Osteoblast (primary cell): ENCODE measurements around the gene FTO. TPM values are rescaled to one million over a fixed set of nuclear protein-coding genes. Genes with fewer than 3 reads are reported as not detected.

Source experiments
- DNase-seq: peaks from one replicate; pipeline ENCODE4 v3.0.0; 2011; ENCODE audit warnings: low spot score, mixed read lengths; ENCODE audit not compliant: insufficient read length; ENCODE audit errors: missing footprints
- H2AFZ ChIP-seq: 2 replicates; pipeline ENCODE4 v1.6.0; 2011; ENCODE audit warnings: mild to moderate bottlenecking, low read length
- H3K27ac ChIP-seq: 2 replicates; pipeline ENCODE4 v1.5.1; 2011; ENCODE audit warnings: mild to moderate bottlenecking, low read depth, low read length, moderate library complexity
- H3K27me3 ChIP-seq: 2 replicates; pipeline ENCODE4 v1.6.0; 2012; ENCODE audit warnings: mild to moderate bottlenecking, control low read depth, inconsistent platforms, low read length, moderate library complexity; ENCODE audit not compliant: insufficient read depth
- H3K36me3 ChIP-seq: 2 replicates; pipeline ENCODE4 v1.5.1; 2011; ENCODE audit warnings: mild to moderate bottlenecking, low read length, control low read depth, moderate library complexity; ENCODE audit not compliant: insufficient read depth
- H3K4me1 ChIP-seq: 2 replicates; pipeline ENCODE4 v1.5.1; 2011; ENCODE audit warnings: mild to moderate bottlenecking, low read length, control low read depth, moderate library complexity; ENCODE audit not compliant: insufficient read depth
- H3K4me2 ChIP-seq: 2 replicates; pipeline ENCODE4 v1.6.0; 2011; ENCODE audit warnings: mild to moderate bottlenecking, low read length; ENCODE audit not compliant: insufficient read depth
- H3K4me3 ChIP-seq: fragments of 200-600 bp; sonication (generic); 3 replicates; pipeline ENCODE4 v1.5.1; 2012; ENCODE audit warnings: mild to moderate bottlenecking, low read length, inconsistent platforms; ENCODE audit not compliant: insufficient read depth
- H3K79me2 ChIP-seq: 2 replicates; pipeline ENCODE4 v1.6.0; 2012; ENCODE audit warnings: mild to moderate bottlenecking, low read length, control low read depth, inconsistent platforms; ENCODE audit not compliant: insufficient read depth
- H3K9me3 ChIP-seq: 2 replicates; pipeline ENCODE4 v1.5.1; 2011; ENCODE audit warnings: low read depth, low read length, control low read depth
- H4K20me1 ChIP-seq: 2 replicates; pipeline ENCODE4 v1.6.0; 2012; ENCODE audit warnings: mild to moderate bottlenecking, low read length, control low read depth; ENCODE audit not compliant: insufficient read depth
- total RNA-seq: library from RNA; depleted of rRNA; stranded (reverse); fragments of >200 nt; gene quantifications from 2 replicates; pipeline ENCODE4 v1.2.3, GENCODE V29; 2012
- TF ChIP-seq, protein P1 (sequence below): IDR thresholded peaks from 2 replicates; pipeline ENCODE4 v1.5.1; 2011; ENCODE audit warnings: mild to moderate bottlenecking, low read depth, low read length, moderate library complexity; ENCODE audit errors: extremely low read depth

FTO gene
- total RNA-seq, 1 donor = 152 TPM

DNA sequence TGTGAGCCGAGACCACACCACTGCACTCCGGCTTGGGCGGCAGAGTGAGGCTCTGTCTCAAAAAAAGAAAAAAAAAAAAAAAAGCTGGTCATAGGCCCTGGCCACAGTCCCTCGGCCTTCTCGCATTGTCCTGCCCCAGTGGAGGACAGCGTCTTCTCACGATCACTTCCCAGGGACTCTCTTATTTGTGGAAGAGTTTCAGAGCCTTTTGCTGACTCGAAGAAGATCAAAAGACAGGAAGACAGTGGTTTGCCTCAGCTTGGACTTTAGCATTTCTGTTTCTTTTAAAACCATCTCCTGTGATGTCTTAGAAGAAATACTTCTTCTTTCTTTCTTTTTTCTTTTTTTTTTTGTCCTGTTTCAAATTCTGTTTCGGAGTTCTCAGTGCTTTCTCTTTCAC lies 210.0 kb downstream of the FTO start:
- Histone ChIP-seq H3K36me3 (no peaks in the 10 kb centered on the region), H3K4me2 (peak overlapping the region; percentile 47), H3K4me3 (no peak overlapping the region), H3K4me1 (peaks cover 35% of the 10 kb centered on the region), H4K20me1 (peaks cover 3% of the 10 kb centered on the region), H3K27ac (peak overlapping the region; percentile 63), H3K79me2 (no peaks in the 10 kb centered on the region), H3K27me3 (no peaks in the 10 kb centered on the region), H2AFZ (no peak overlapping the region), H3K9me3 (no peaks in the 10 kb centered on the region)
- TF ChIP-seq, protein P1, sequence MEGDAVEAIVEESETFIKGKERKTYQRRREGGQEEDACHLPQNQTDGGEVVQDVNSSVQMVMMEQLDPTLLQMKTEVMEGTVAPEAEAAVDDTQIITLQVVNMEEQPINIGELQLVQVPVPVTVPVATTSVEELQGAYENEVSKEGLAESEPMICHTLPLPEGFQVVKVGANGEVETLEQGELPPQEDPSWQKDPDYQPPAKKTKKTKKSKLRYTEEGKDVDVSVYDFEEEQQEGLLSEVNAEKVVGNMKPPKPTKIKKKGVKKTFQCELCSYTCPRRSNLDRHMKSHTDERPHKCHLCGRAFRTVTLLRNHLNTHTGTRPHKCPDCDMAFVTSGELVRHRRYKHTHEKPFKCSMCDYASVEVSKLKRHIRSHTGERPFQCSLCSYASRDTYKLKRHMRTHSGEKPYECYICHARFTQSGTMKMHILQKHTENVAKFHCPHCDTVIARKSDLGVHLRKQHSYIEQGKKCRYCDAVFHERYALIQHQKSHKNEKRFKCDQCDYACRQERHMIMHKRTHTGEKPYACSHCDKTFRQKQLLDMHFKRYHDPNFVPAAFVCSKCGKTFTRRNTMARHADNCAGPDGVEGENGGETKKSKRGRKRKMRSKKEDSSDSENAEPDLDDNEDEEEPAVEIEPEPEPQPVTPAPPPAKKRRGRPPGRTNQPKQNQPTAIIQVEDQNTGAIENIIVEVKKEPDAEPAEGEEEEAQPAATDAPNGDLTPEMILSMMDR = no peak
- DNase-seq = no peak

DNA sequence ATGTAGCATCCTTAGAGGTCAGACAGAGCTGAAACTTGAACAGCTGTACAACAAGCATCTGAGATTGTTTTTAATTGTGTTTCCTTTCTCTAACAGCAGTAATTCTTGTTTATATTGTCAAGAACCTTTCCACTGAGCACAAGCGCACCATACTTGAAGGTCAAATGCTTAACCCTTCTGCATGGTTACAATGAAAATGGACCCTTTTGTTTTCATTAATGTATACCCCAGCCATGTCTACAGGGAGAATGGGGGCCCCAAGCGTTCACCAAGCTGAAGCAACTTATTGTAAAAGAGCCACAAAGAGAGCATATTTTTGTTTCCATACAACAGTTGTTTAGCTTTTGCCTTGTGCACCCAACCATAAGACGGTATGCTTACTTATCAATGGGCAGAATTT lies 210.8 kb downstream of the FTO start:
- Histone ChIP-seq H3K27me3 (no peaks in the 10 kb centered on the region), H2AFZ (no peak overlapping the region), H3K27ac (no peak overlapping the region), H3K36me3 (no peaks in the 10 kb centered on the region), H4K20me1 (peaks cover 3% of the 10 kb centered on the region), H3K9me3 (no peaks in the 10 kb centered on the region), H3K79me2 (no peaks in the 10 kb centered on the region), H3K4me3 (no peak overlapping the region), H3K4me2 (no peak overlapping the region), H3K4me1 (peaks cover 35% of the 10 kb centered on the region)
- TF ChIP-seq, protein P1 = no peak
- peak; percentile 10 for DNase-seq

- no peak for DNase-seq
- TF ChIP-seq, protein P1 = no peak
- H3K27me3 ChIP-seq = no peaks in the 10 kb centered on the region
- no peaks in the 10 kb centered on the region for H3K9me3 ChIP-seq
- H3K4me1 ChIP-seq = peaks cover 35% of the 10 kb centered on the region
- H3K36me3 ChIP-seq = no peaks in the 10 kb centered on the region
- H4K20me1 ChIP-seq = peaks cover 3% of the 10 kb centered on the region
- H3K4me3 ChIP-seq = no peak overlapping the region
- H3K27ac ChIP-seq = no peak overlapping the region
- H3K4me2 ChIP-seq = no peak overlapping the region
- no peak overlapping the region for H2AFZ ChIP-seq
- no peaks in the 10 kb centered on the region for H3K79me2 ChIP-seq
These were observed 211.7 kb downstream of the FTO start for GRCh38 chr16:53915452-53916160.

GRCh38 chr16:53920988-53921387 lies 217.0 kb downstream of the FTO start:
- no peak for DNase-seq
- Histone ChIP-seq H3K4me3 (no peak overlapping the region), H3K27me3 (no peaks in the 10 kb centered on the region), H3K4me2 (no peak overlapping the region), H3K9me3 (no peaks in the 10 kb centered on the region), H3K4me1 (no peaks in the 10 kb centered on the region), H3K79me2 (no peaks in the 10 kb centered on the region), H3K36me3 (no peaks in the 10 kb centered on the region), H4K20me1 (no peaks in the 10 kb centered on the region), H2AFZ (no peak overlapping the region), H3K27ac (no peak overlapping the region)
- TF ChIP-seq, protein P1 = no peak
